ENCODE results near the gene OAT. TPM values are rescaled to one million over a fixed set of nuclear protein-coding genes. Genes with fewer than 3 reads are reported as not detected.

OAT gene
- total and polyA plus RNA-seq, 2 of the 4 experiments (the other 2 are of a cell fraction): 110 to 152 TPM

GRCh38 chr10:124467165-124467564, 48.4 kb upstream of the OAT start (continued):
- TF ChIP-seq MXI1 (IDR thresholded peaks at IDR 0.05; ENCODE audit: borderline replicate concordance, low read depth, low read length): no peak
- no peak for TF ChIP-seq MAFK (IDR thresholded peaks at IDR 0.05; ENCODE audit: low read depth, low read length)
- TF ChIP-seq FOS (IDR thresholded peaks at IDR 0.05; ENCODE audit: low read depth, low read length): no peak
- no peak for TF ChIP-seq RCOR1 (IDR thresholded peaks at IDR 0.05; ENCODE audit: insufficient replicate concordance, low read length)
- no peak for TF ChIP-seq POLR2A (IDR thresholded peaks at IDR 0.05; ENCODE audit: low read depth, low read length)
- TF ChIP-seq MAZ (IDR thresholded peaks at IDR 0.05; ENCODE audit: borderline replicate concordance, low read depth, low read length): no peak
- TF ChIP-seq NFE2L2 (IDR thresholded peaks at IDR 0.05; ENCODE audit: low read depth, low read length): no peak

- POLR2A ChIA-PET (ENCODE audit: unreplicated experiment): no interaction called here
Measured at GRCh38 chr10:124465777-124466488, 47.2 kb upstream of the OAT start.

More at GRCh38 chr10:124465777-124466488, 47.2 kb upstream of the OAT start:
- H3K79me1 ChIP-seq (ENCODE audit: low read depth in 1 of 2, low read length in 2 of 2): peaks cover 5% of the 10 kb centered on the region in 2 experiments; a peak in 3 of 4 replicates
- peaks cover 4% of the 10 kb centered on the region for H3K4me1 ChIP-seq (ENCODE audit: control insufficient read depth, insufficient read depth, low read length)
- no peak overlapping the region for H2AFZ ChIP-seq (replicated peaks; ENCODE audit: low read length, poor library complexity)
- no peak overlapping the region for H4K8ac ChIP-seq (ENCODE audit: low read depth in 2 of 2, low read length in 2 of 2)
- H2BK15ac ChIP-seq (ENCODE audit: low read depth, low read length): no peak overlapping the region
- H3K9me1 ChIP-seq (ENCODE audit: insufficient read depth, low read length): 0 out of 2 replicates have a peak, but pooled peaks cover 2% of the 10 kb centered on the region
- H3K4ac ChIP-seq (ENCODE audit: low read depth, low read length): no peak overlapping the region
- 25% methylated on average over 2 of the region's 9 CpGs; no CpG with 5 or more reads in 1 of the 2 experiments for WGBS, 2 experiments (ENCODE audit: extremely low coverage in 2 of 2, insufficient read length in 1 of 2)
- intact Hi-C loops (cut with micrococcal nuclease): no loop called here
- H4K91ac ChIP-seq (ENCODE audit: insufficient read depth, low read depth, low read length): no peak overlapping the region
- H4K5ac ChIP-seq (ENCODE audit: low read depth, low read length): no peak overlapping the region
- in situ Hi-C loops (cut with MboI; ENCODE audit: low sequenced_read_pairs): no loop called here
- no peaks in the 10 kb centered on the region for H3K9me3 ChIP-seq (ENCODE audit: control insufficient read depth, insufficient read depth, low read length)
- H3K4me2 ChIP-seq (ENCODE audit: low read depth, low read length): no peak overlapping the region
- H3K9ac ChIP-seq (ENCODE audit: low read depth, low read length): no peak overlapping the region
- no TSS peak for BruUV-seq (replicated peaks)
- H2AK5ac ChIP-seq (ENCODE audit: low read depth, low read length): no peak overlapping the region
- dilution Hi-C loops (cut with HindIII; ENCODE audit: low sequenced_read_pairs, unreplicated experiment): no loop called here
- H3K4me3 ChIP-seq (ENCODE audit: insufficient read depth, low read depth, low read length): no peak overlapping the region
- H3K27me3 ChIP-seq (ENCODE audit: control insufficient read depth, insufficient read depth, low read length): no peaks in the 10 kb centered on the region
- H2BK20ac ChIP-seq (ENCODE audit: low read depth, low read length): no peak overlapping the region
- no peaks in the 10 kb centered on the region for H4K20me1 ChIP-seq (ENCODE audit: insufficient read depth, low read length)
- no peak overlapping the region for H3K18ac ChIP-seq (ENCODE audit: low read depth, low read length)
- H2BK5ac ChIP-seq (ENCODE audit: low read depth, low read length, poor library complexity, severe bottlenecking): no peak overlapping the region
- TF ChIP-seq CEBPB (IDR thresholded peaks at IDR 0.05; ENCODE audit: low read depth, low read length) (no peak), RCOR1 (IDR thresholded peaks at IDR 0.05; ENCODE audit: insufficient replicate concordance, low read length) (no peak), RAD21 (IDR thresholded peaks at IDR 0.05; ENCODE audit: low read length) (no peak), FOS (IDR thresholded peaks at IDR 0.05; ENCODE audit: low read depth, low read length) (no peak), MAFK (IDR thresholded peaks at IDR 0.05; ENCODE audit: low read depth, low read length) (no peak), CTCF (conservative IDR thresholded peaks at IDR 0.05; ENCODE audit: low read depth, low read length) (no peak), MAZ (IDR thresholded peaks at IDR 0.05; ENCODE audit: borderline replicate concordance, low read depth, low read length) (no peak), MXI1 (IDR thresholded peaks at IDR 0.05; ENCODE audit: borderline replicate concordance, low read depth, low read length) (no peak), POLR2A (IDR thresholded peaks at IDR 0.05; ENCODE audit: low read depth, low read length) (no peak), BHLHE40 (IDR thresholded peaks at IDR 0.05; ENCODE audit: low read depth, low read length) (no peak), ELK1 (IDR thresholded peaks at IDR 0.05; ENCODE audit: borderline replicate concordance, low read depth, low read length) (no peak)
- H2BK120ac ChIP-seq (ENCODE audit: low read depth, low read length): no peak overlapping the region
- H3K14ac ChIP-seq (replicated peaks; ENCODE audit: low read depth, low read length): no peak overlapping the region
- H2AK9ac ChIP-seq (replicated peaks; ENCODE audit: low read depth, low read length, poor library complexity): no peak overlapping the region
- H3K23ac ChIP-seq (ENCODE audit: low read depth, low read length): no peak overlapping the region
- no peak for ATAC-seq (ENCODE audit: low read depth)
- no peak for DNase-seq
- CTCF ChIA-PET: no interaction called here
- no peaks in the 10 kb centered on the region for H3K36me3 ChIP-seq (ENCODE audit: control insufficient read depth, insufficient read depth, low read length)
- no peak overlapping the region for H3K56ac ChIP-seq (ENCODE audit: extremely low read depth, insufficient read depth, low read length)
- H3K27ac ChIP-seq (ENCODE audit: insufficient read depth, low read length): no peak overlapping the region
